Loucy (cell line): Measurements from ENCODE around the gene TEX48.

Source experiments
- H2AFZ ChIP-seq: fragments of 200-600 bp; sonication (generic); 2 replicates; pipeline ENCODE4 v1.6.0; 2016; ENCODE audit warnings: antibody characterized with exemption, mild to moderate bottlenecking, low read length, moderate library complexity
- H3F3A ChIP-seq: fragments of 200-600 bp; 2 replicates; pipeline ENCODE4 v1.6.0; 2016; ENCODE audit warnings: antibody characterized with exemption, low read depth, mild to moderate bottlenecking
- H3K27me3 ChIP-seq: fragments of 200-600 bp; sonication (generic); 2 replicates; pipeline ENCODE4 v1.6.1; 2014; ENCODE audit warnings: low read length, mild to moderate bottlenecking; ENCODE audit not compliant: insufficient read depth, poor library complexity, severe bottlenecking
- H3K36me3 ChIP-seq: fragments of 200-600 bp; sonication (generic); 2 replicates; pipeline ENCODE4 v1.6.1; 2016; ENCODE audit warnings: low read length; ENCODE audit not compliant: insufficient read depth
- H3K4me1 ChIP-seq: fragments of 200-600 bp; sonication (generic); 2 replicates; pipeline ENCODE4 v1.5.1; 2014; ENCODE audit warnings: low read length, mild to moderate bottlenecking; ENCODE audit not compliant: insufficient read depth, poor library complexity, severe bottlenecking
- H3K4me2 ChIP-seq: fragments of 200-600 bp; sonication (generic); 2 replicates; pipeline ENCODE4 v1.6.0; 2014; ENCODE audit warnings: antibody characterized with exemption, low read length, low read depth, mild to moderate bottlenecking; ENCODE audit not compliant: poor library complexity, severe bottlenecking
- H3K4me3 ChIP-seq: fragments of 200-600 bp; sonication (generic); 2 replicates; pipeline ENCODE4 v1.5.1; 2014; ENCODE audit warnings: low read length, mild to moderate bottlenecking, mixed read lengths; ENCODE audit not compliant: poor library complexity, severe bottlenecking
- H3K79me2 ChIP-seq: fragments of 200-600 bp; sonication (generic); 2 replicates; pipeline ENCODE4 v1.6.1; 2014; ENCODE audit warnings: low read length; ENCODE audit not compliant: insufficient read depth
- H3K9ac ChIP-seq: fragments of 200-600 bp; sonication (generic); 2 replicates; pipeline ENCODE4 v1.6.0; 2014; ENCODE audit warnings: mild to moderate bottlenecking, low read depth, low read length, moderate library complexity; ENCODE audit not compliant: poor library complexity, severe bottlenecking
- H3K9me2 ChIP-seq: fragments of 200-600 bp; sonication (generic); replicated peaks from 2 replicates; pipeline ENCODE4 v1.6.1; 2016; ENCODE audit warnings: low read depth, low read length, mixed read lengths
- H3K9me3 ChIP-seq: fragments of 200-600 bp; sonication (generic); 2 replicates; pipeline ENCODE4 v1.6.1; 2014; ENCODE audit warnings: mild to moderate bottlenecking, antibody characterized with exemption, low read length, low read depth; ENCODE audit not compliant: insufficient read depth
- H4K20me1 ChIP-seq: fragments of 200-600 bp; sonication (generic); 2 replicates; pipeline ENCODE4 v1.6.0; 2014; ENCODE audit warnings: antibody characterized with exemption, low read length, mild to moderate bottlenecking; ENCODE audit not compliant: insufficient read depth, poor library complexity, severe bottlenecking
- CTCF ChIP-seq: fragments of 200-600 bp; sonication (generic); conservative IDR thresholded peaks from 2 replicates; pipeline ENCODE4 v1.5.1; 2014; ENCODE audit warnings: mild to moderate bottlenecking, antibody characterized with exemption, low read length
- EZH2phosphoT487 ChIP-seq: fragments of 200-600 bp; IDR thresholded peaks from 2 replicates; pipeline ENCODE4 v1.6.1; 2018; ENCODE audit warnings: antibody characterized with exemption, mild to moderate bottlenecking, moderate library complexity, borderline replicate concordance

Gene TEX48

GRCh38 chr9:114657705-114658104, 24.3 kb downstream of the TEX48 start, which contains the start of gene TEX53:
TEX53 (minus strand) TSS chr9:114657805; CDS start chr9:114657774, 31 bp downstream.
- no peaks in the 10 kb centered on the region for H3K36me3 ChIP-seq
- H3K9me2 ChIP-seq: no peaks in the 10 kb centered on the region
- no peaks in the 10 kb centered on the region for H3K27me3 ChIP-seq
- no peaks in the 10 kb centered on the region for H4K20me1 ChIP-seq
- H3K9ac ChIP-seq: no peak within 1 kb of the TSS
- no peaks in the 10 kb centered on the region for H3F3A ChIP-seq
- no peaks in the 10 kb centered on the region for H3K9me3 ChIP-seq
- H2AFZ ChIP-seq: no peak within 1 kb of the TSS
- H3K4me3 ChIP-seq: no peak within 1 kb of the TSS
- H3K4me2 ChIP-seq: no peak within 1 kb of the TSS
- no peaks in the 10 kb centered on the region for H3K4me1 ChIP-seq
- TF ChIP-seq EZH2phosphoT487 (no peak), CTCF (no peak)
- no peaks in the 10 kb centered on the region for H3K79me2 ChIP-seq

GRCh38 chr9:114656301-114656700, 25.7 kb downstream of the TEX48 start:
- H3K4me1 ChIP-seq: no peaks in the 10 kb centered on the region
- no peaks in the 10 kb centered on the region for H3K36me3 ChIP-seq
- H3K79me2 ChIP-seq: no peaks in the 10 kb centered on the region
- H2AFZ ChIP-seq: no peak overlapping the region
- H4K20me1 ChIP-seq: no peaks in the 10 kb centered on the region
- no peak overlapping the region for H3K9ac ChIP-seq
- no peaks in the 10 kb centered on the region for H3K9me3 ChIP-seq
- no peaks in the 10 kb centered on the region for H3K9me2 ChIP-seq
- TF ChIP-seq EZH2phosphoT487 (no peak), CTCF (no peak)
- no peaks in the 10 kb centered on the region for H3F3A ChIP-seq
- H3K4me3 ChIP-seq: no peak overlapping the region
- no peaks in the 10 kb centered on the region for H3K27me3 ChIP-seq
- no peak overlapping the region for H3K4me2 ChIP-seq

- no peak overlapping the region for H2AFZ ChIP-seq
- no peaks in the 10 kb centered on the region for H3K4me1 ChIP-seq
- H3K4me2 ChIP-seq: no peak overlapping the region
- no peaks in the 10 kb centered on the region for H3K27me3 ChIP-seq
- TF ChIP-seq CTCF (no peak), EZH2phosphoT487 (no peak)
- no peak overlapping the region for H3K4me3 ChIP-seq
- H3F3A ChIP-seq: no peaks in the 10 kb centered on the region
- no peaks in the 10 kb centered on the region for H3K36me3 ChIP-seq
- no peaks in the 10 kb centered on the region for H4K20me1 ChIP-seq
- no peak overlapping the region for H3K9ac ChIP-seq
- H3K9me3 ChIP-seq: no peaks in the 10 kb centered on the region
- no peaks in the 10 kb centered on the region for H3K9me2 ChIP-seq
- no peaks in the 10 kb centered on the region for H3K79me2 ChIP-seq
These were observed 26.3 kb downstream of the TEX48 start for GRCh38 chr9:114655689-114656088.
